Heart left ventricle (tissue), 13 donors: ENCODE data around the gene COL16A1.

ENCODE experiments used
- CTCF ChIP-seq, 12 donors: fragments of 200-600 bp; sonication (generic) in 4 of 12; IDR thresholded peaks; one replicate each; pipeline versions ENCODE4 v1.5.0 to v1.8.0; 2018 to 2022; ENCODE audit warnings: antibody characterized with exemption in 12 of 12, mild to moderate bottlenecking in 5 of 12
- POLR2A ChIP-seq, 2 donors: fragments of 450-650 bp; IDR thresholded peaks; one replicate each; pipeline ENCODE4 v1.6.1; 2017; ENCODE audit warnings: antibody characterized with exemption in 2 of 2, mild to moderate bottlenecking in 2 of 2, moderate library complexity in 2 of 2
- donor health status: ischemic (EF 13 %, LVEDD 7.1; RV severe dilation, severe dysfunction).
- donor health status: DM: no; HTN: yes; CAD: no.
- donor health status: DM: no; HTN: no; CAD: no.
- donor health status: ischemic (EF 25% LVEDD 6.9; RV normal size, moderate dysfunction).
- donor health status: ischemic (EF 25% LVEDD 5.7; RV mildly dilated, moderate dysfunction).
- donor health status: ischemic (EF 35%, LVEDD 5.7; RV mildly dilated, moderate dysfunction).
- donor health status: nonischemic (EF 11% LVEDD 7.7; RV severe dilation, severe dysfunction).
- donor health status: DM: yes; HTN: yes; CAD: no.
- donor health status: PGD.
- donor health status: ischemic (EF 29% LVEDD 5.4; RV normal size, mild dysfunction).
- donor health status: nonischemic (EF 23%, LVEDD 6.1; RV moderate dilation, normal function).

- TF ChIP-seq POLR2A (IDR thresholded peaks at IDR 0.05) (no peak), CTCF (IDR thresholded peaks at IDR 0.05) (no peak)
These were observed 42.9 kb upstream of the COL16A1 start for GRCh38 chr1:31746687-31747086.
